RWPE2 (cell line): ENCODE results near the gene NRIP2.
A peak's percentile ranks its signal among the peaks of the same experiment; 100 is the strongest.

Experiments
- ATAC-seq: fragments of 200-7000 bp; cut with Tn5 transposase; 3 replicates; pipeline ENCODE4 v1.9.1; 2021; ENCODE audit warnings: low read depth
- DNase-seq: peaks from one replicate; pipeline ENCODE4 v3.0.0-alpha.2; 2020; ENCODE audit warnings: low spot score
- H3K27ac ChIP-seq: fragments of 450-650 bp; 2 replicates; pipeline ENCODE4 v1.5.1; 2017; ENCODE audit warnings: mild to moderate bottlenecking; ENCODE audit not compliant: poor library complexity, severe bottlenecking
- H3K27me3 ChIP-seq: fragments of 250-450 bp; sonication (Bioruptor Pico); 2 replicates; pipeline ENCODE4 v1.5.1; 2021; ENCODE audit warnings: mild to moderate bottlenecking, moderate library complexity; ENCODE audit not compliant: insufficient read depth, poor library complexity, severe bottlenecking
- H3K36me3 ChIP-seq: fragments of 250-450 bp; sonication (Bioruptor Pico); 2 replicates; pipeline ENCODE4 v1.5.1; 2020; ENCODE audit warnings: low read depth, mild to moderate bottlenecking, moderate library complexity
- H3K4me1 ChIP-seq: fragments of 250-450 bp; sonication (Bioruptor Pico); 2 replicates; pipeline ENCODE4 v1.5.1; 2021; ENCODE audit warnings: mild to moderate bottlenecking, moderate library complexity; ENCODE audit not compliant: insufficient read depth, poor library complexity, severe bottlenecking
- H3K4me3 ChIP-seq: fragments of 250-450 bp; sonication (Bioruptor Pico); 2 replicates; pipeline ENCODE4 v1.5.1; 2021; ENCODE audit warnings: mild to moderate bottlenecking, moderate library complexity; ENCODE audit not compliant: severe bottlenecking
- H3K9me3 ChIP-seq: fragments of 250-450 bp; sonication (Bioruptor Pico); 2 replicates; pipeline ENCODE4 v1.5.1; 2021; ENCODE audit warnings: mild to moderate bottlenecking, moderate library complexity; ENCODE audit not compliant: severe bottlenecking
- CTCF ChIP-seq: fragments of 450-650 bp; IDR thresholded peaks from one replicate; pipeline ENCODE4 v1.5.1; 2017; ENCODE audit warnings: mild to moderate bottlenecking, moderate library complexity; ENCODE audit not compliant: poor library complexity, severe bottlenecking

NRIP2 gene

GRCh38 chr12:2792671-2793500, 41.9 kb downstream of the NRIP2 start:
- ATAC-seq = no peak
- Histone ChIP-seq H3K9me3 (no peaks in the 10 kb centered on the region), H3K27me3 (no peaks in the 10 kb centered on the region), H3K4me1 (peaks cover 6% of the 10 kb centered on the region), H3K4me3 (no peak overlapping the region), H3K27ac (no peak overlapping the region), H3K36me3 (peaks cover 19% of the 10 kb centered on the region)
- no peak for TF ChIP-seq CTCF
- peak; percentile 50 for DNase-seq

GRCh38 chr12:2791089-2791488, 43.7 kb downstream of the NRIP2 start:
- no peak for TF ChIP-seq CTCF
- Histone ChIP-seq H3K9me3 (no peaks in the 10 kb centered on the region), H3K4me1 (no peaks in the 10 kb centered on the region), H3K4me3 (no peak overlapping the region), H3K27ac (no peak overlapping the region), H3K36me3 (peaks cover 1% of the 10 kb centered on the region; the same call in 1 of the 2 replicates), H3K27me3 (peaks cover under 1% of the 10 kb centered on the region)
- DNase-seq (peak; percentile 27), ATAC-seq (no peak)

GRCh38 chr12:2785017-2785416, 49.8 kb downstream of the NRIP2 start:
- DNase-seq (no peak), ATAC-seq (no peak; the same call in 2 of the 3 replicates)
- no peak overlapping the region for H3K4me3 ChIP-seq
- peaks cover 30% of the 10 kb centered on the region for H3K27me3 ChIP-seq
- H3K36me3 ChIP-seq = no peaks in the 10 kb centered on the region
- H3K9me3 ChIP-seq = no peaks in the 10 kb centered on the region
- no peaks in the 10 kb centered on the region for H3K4me1 ChIP-seq
- no peak for TF ChIP-seq CTCF
- H3K27ac ChIP-seq = no peak overlapping the region

GRCh38 chr12:2783936-2784600, 50.8 kb downstream of the NRIP2 start:
- peaks cover 37% of the 10 kb centered on the region for H3K27me3 ChIP-seq
- peak; percentile 94 for ATAC-seq
- no peaks in the 10 kb centered on the region for H3K4me1 ChIP-seq
- H3K36me3 ChIP-seq = no peaks in the 10 kb centered on the region
- peak; percentile 96 for TF ChIP-seq CTCF
- H3K9me3 ChIP-seq = no peaks in the 10 kb centered on the region
- no peak overlapping the region for H3K27ac ChIP-seq
- DNase-seq = no peak
- H3K4me3 ChIP-seq = no peak overlapping the region
